ENCODE data around the gene CREB3L1.
"Not testable (repeated sequence)": the region's sequence is repeated elsewhere in the genome, so short reads cannot be mapped to it uniquely, and the experiment has no call there.

The CREB3L1 gene

GRCh38 chr11:46248289-46249102 is 29.0 kb upstream of the CREB3L1 start:
- peak in 1 of 2 experiments; percentile 2 for DNase-seq

GRCh38 chr11:46249103-46249937 is 28.1 kb upstream of the CREB3L1 start:
- DNase-seq, result no peak

- DNase-seq, result no peak
Observed at GRCh38 chr11:46249938-46250744, 27.3 kb upstream of the CREB3L1 start.

GRCh38 chr11:46250745-46251052 is 26.8 kb upstream of the CREB3L1 start:
- no peak for DNase-seq

GRCh38 chr11:46251954-46252353 is 25.5 kb upstream of the CREB3L1 start:
- DNase-seq, result no peak

GRCh38 chr11:46252373-46252914 is 25.0 kb upstream of the CREB3L1 start:
- no peak for DNase-seq

DNA sequence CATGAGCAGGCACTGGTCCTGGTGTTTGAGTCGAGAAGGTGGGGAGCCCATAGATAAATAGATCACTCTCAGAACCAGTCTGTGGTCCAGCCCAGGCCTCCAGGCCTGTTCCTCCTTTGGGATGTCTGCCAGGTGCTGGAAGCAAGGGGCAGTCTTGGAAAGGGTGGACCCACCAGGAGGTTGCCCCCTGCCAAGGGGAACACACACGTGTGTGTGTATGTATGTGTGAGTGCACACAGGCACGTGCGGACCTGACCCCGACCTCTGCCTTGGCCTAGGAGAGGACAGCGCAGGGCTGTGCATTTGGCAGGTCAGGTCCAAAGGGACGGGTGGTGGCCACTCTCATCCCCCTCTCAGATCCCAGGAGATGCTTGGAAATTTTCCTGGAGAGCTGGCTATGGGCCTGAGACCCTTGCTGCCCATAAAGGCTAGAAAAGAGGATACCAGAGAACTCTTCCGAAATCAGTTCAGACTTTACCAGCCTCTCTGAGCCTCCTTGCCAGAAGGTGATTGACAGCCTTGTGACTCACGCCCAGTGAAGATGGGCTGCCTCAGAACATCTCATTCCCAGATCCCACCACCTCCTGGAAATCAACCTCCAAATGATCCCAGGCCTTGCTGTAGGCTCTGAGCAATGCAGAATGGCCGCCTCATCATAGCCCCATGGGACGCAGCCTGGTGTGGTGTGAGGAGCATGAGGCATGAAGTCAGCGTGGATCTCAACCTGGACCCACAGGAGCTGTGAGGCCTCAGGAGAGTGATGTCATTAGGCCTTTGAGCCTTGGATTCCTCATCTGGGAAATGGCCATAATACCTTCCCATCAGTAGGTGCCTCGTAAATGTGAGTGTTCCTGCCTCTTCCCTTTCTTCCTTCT is 24.0 kb upstream of the CREB3L1 start:
- no peak for DNase-seq

GRCh38 chr11:46254133-46254491 is 23.4 kb upstream of the CREB3L1 start:
- no peak for DNase-seq

DNA sequence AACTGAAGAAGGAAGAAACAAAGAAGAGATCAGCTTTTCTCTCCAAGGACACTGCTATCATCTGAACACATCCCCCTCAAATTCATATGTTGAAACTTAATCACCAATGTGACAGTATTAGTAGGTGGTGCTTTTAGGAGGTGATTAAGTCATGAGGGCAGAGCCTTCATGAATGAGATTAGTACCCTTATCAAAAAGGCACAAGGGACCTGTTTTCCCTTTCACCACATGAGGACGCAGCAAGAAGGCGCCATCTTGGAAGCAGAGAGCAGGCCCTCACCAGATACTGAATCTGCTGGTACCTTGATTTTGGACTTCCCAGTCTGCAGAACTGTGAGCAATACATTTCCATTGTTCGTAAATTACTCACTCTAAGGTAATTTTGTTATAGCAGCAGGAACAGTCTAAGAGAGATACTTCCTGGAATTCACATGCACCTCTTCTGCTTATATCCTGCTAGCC is 20.9 kb upstream of the CREB3L1 start:
- DNase-seq, result no peak

GRCh38 chr11:46259347-46259746 is 18.1 kb upstream of the CREB3L1 start:
- DNase-seq, result not testable (repeated sequence)

DNA sequence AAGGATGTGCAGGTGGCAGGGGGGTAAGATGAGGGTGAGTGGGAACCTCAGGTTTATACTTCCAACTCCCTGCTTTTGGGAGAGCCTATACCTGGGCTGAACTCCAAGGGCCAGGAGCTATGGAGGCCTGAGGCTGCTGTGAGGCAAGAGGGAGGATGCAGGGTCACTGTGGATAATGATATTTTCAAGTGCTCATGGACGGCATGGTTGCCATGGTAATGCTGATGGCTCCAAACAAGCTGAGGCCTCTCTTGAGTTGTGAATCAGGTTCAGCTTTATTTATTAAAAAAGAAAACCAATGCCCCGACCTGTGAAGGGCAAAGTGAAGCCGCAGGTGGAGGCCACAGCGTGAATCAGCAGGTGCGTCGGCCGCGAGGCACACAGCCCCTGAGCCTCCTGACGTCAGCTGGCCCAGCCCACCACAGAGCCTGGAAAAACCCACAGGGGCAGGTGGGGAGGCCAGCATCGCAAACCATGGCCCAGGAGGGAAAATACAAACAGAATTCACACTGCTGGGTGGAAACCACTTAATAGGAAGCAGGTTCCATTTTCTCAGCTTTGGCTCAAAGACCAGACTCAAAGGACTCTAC is 17.4 kb upstream of the CREB3L1 start:
- DNase-seq, result no peak

GRCh38 chr11:46263120-46263519 is 14.3 kb upstream of the CREB3L1 start:
- DNase-seq, result no peak

- DNase-seq, result no peak
Observed at GRCh38 chr11:46264030-46264429, 13.4 kb upstream of the CREB3L1 start.

DNA sequence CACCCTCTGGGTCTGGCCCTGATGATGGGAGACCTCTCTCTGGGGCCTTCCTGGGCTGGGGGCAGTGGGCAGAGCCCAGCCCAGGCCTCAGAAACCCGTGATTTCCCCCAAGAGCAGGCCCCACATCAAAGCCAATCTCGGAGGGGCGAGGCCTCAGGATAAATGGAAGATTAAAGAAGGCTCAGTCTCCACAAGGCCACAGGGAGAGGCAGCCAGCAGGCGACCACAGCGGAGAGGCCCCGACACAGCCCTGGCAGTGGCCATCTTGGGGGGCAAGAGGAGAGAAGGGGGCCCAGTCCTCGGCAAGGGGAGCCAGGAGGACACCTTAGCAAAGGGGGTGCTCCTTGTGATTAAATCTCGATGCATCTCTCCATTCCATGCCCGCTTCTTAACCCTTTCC is 12.5 kb upstream of the CREB3L1 start:
- no peak for DNase-seq

DNA sequence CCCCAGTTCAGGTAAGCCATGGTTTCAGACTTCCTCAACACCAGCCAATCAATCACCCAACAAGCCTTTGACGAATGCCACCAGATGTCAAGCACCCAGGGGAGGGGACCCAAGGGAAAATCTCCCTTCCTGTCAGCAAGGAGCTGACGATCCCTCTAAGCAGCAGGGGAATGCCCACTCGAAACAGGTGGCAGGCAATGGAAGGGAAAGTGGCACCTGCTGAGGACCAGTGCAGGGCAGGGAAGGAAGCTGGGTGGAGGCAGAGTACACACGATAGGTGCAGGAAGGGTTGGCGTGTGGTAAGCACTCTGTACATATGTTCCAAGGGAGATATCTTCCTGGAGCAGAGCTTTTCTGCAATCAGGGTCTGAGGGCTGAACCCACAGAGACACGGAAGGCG is 11.7 kb upstream of the CREB3L1 start:
- no peak for DNase-seq

GRCh38 chr11:46267930-46268329 is 9.5 kb upstream of the CREB3L1 start:
- peak; percentile 17 to 46 for DNase-seq

DNA sequence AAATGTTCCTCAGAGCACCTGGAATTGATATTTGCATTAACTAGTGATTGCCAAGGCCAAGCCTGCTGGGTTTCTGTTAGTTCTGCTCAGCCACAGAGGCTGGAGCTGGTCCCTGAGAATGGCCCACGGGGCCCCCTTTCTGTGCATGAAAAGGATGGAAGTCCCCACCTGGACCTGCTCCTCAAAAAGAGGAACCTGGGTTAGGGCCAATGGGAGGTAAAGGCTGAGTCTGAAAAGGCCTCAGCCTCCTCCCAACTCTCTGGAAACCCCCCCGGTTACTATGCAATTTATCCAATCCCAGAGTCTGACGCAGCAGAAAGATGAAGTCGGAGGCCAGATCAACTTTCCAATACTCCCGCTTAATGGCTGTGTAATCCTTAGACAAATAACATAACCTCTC is 6.8 kb upstream of the CREB3L1 start:
- DNase-seq, result no peak

GRCh38 chr11:46271407-46271806 is 6.1 kb upstream of the CREB3L1 start:
- DNase-seq, result no peak

- DNase-seq, result no peak
Observed at GRCh38 chr11:46271875-46272815, 5.3 kb upstream of the CREB3L1 start.

DNA sequence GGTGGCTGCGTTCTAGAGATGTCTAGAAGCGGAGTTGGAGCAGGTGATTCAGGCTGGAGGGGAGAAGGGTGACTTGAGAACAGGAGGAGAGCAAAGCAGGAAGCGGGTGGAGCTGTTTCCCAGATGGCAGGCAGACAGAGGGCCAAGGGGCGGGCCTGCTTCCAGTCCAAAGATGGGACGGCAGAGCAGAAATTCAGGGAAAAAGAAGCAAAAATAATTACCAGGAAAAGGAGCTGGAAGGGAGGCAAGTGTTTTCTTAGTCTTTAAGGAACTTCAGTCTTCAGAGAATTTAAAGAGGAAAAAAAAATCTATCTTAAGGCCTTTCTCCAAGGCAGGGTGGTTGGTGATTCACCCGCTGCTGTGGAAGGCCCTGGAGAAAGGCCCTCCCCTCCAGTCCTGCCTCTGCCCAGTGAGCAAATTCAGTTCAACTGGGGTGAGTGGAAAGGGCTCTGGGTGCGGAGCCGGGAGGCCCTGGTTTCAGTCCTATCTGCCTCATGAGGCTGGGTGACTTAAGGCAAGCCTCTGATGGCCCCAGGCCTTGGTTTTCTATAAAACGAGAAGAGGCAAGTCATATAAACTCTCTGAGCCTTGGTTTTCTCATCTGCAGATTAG is 4.5 kb upstream of the CREB3L1 start:
- DNase-seq, result peak; percentile 45 to 46

All from Kasumi-1 (cell line).